HCT116 (cell line): Measurements from ENCODE around the gene CALM1. TPM values are rescaled to one million over a fixed set of nuclear protein-coding genes. Genes with fewer than 3 reads are reported as not detected.

Experiments
- ATAC-seq: fragments of 200-7000 bp; cut with Tn5 transposase; 2 replicates; pipeline ENCODE4 v1.9.1; 2020; ENCODE audit warnings: mild to moderate bottlenecking, moderate library complexity
- BruUV-seq: library from RNA; stranded (reverse); fragments of 400-500 nt; replicated peaks from 2 replicates; lab custom pipeline; 2021; lab: Mats Ljungman, UMichigan
- CTCF ChIA-PET: fragments of 300-600 bp; sonication (Branson Sonifier 250); formaldehyde crosslinking; loops from one replicate; lab custom pipeline; 2021; ENCODE audit warnings: antibody characterized with exemption; lab: Charles Lee
- POLR2A ChIA-PET: fragments of 300-600, 350-600 bp; sonication (Branson Sonifier 250); formaldehyde crosslinking; loops from one replicate; lab custom pipeline; 2021; ENCODE audit warnings: antibody characterized with exemption; lab: Charles Lee
- RAD21 ChIA-PET, 2 experiments: fragments of 300-600 bp; sonication (Branson Sonifier 250); formaldehyde crosslinking; loops; one replicate each; lab custom pipeline; 2023; ENCODE audit warnings: low total read pairs in 2 of 2; ENCODE audit not compliant: uncharacterized antibody in 2 of 2, unreplicated experiment in 2 of 2, low non-redundant PET in 1 of 2; lab: Charles Lee
- DNase-seq: peaks from one replicate; pipeline ENCODE4 v3.0.0-alpha.2; 2010; ENCODE audit warnings: low read depth, low spot score
- H2AFZ ChIP-seq: fragments of 200-600 bp; shearing (Covaris generic), sonication (generic); 2 replicates; pipeline ENCODE4 v1.6.1; 2017; ENCODE audit warnings: low read depth, mixed run types, mixed read lengths, antibody characterized with exemption, low read length; ENCODE audit not compliant: poor library complexity, severe bottlenecking
- H3K27ac ChIP-seq: 2 replicates; pipeline ENCODE4 v1.5.1; 2012; ENCODE audit warnings: low read depth, low read length
- H3K27me3 ChIP-seq: fragments of 200-600 bp; sonication (generic); 2 replicates; pipeline ENCODE4 v1.6.1; 2016; ENCODE audit warnings: mixed run types, low read length, mixed read lengths; ENCODE audit not compliant: insufficient read depth
- H3K36me3 ChIP-seq, 2 experiments: fragments of 200-500 bp in 1 of 2; fragments of 200-600 bp in 1 of 2; sonication (Bioruptor generic) in 1 of 2; sonication (generic) in 1 of 2; 2 replicates each; pipeline versions ENCODE4 v1.5.1 to v1.6.1; 2014 to 2016; ENCODE audit warnings: low read length in 2 of 2, inconsistent platforms in 1 of 2, mixed read lengths in 1 of 2, mixed run types in 1 of 2; ENCODE audit not compliant: insufficient read depth in 2 of 2, control insufficient read depth in 1 of 2
- H3K4me1 ChIP-seq, 2 experiments: fragments of 200-600 bp in 1 of 2; sonication (generic) in 1 of 2; 2 replicates each; pipeline versions ENCODE4 v1.5.1 to v1.6.1; 2012 to 2017; ENCODE audit warnings: low read length in 2 of 2, inconsistent platforms in 1 of 2, mild to moderate bottlenecking in 1 of 2, mixed read lengths in 1 of 2, mixed run types in 1 of 2, moderate library complexity in 1 of 2; ENCODE audit not compliant: insufficient read depth in 2 of 2, control insufficient read depth in 1 of 2
- H3K4me2 ChIP-seq: fragments of 200-600 bp; sonication (generic); 2 replicates; pipeline ENCODE4 v1.6.1; 2017; ENCODE audit warnings: mixed run types, low read length, mixed read lengths
- H3K4me3 ChIP-seq, 2 experiments: fragments of 200-600 bp in 1 of 2; sonication (generic) in 1 of 2; replicated peaks in 1 of 2; 2 replicates each; pipeline ENCODE4 v1.5.1; 2011 to 2016; ENCODE audit warnings: low read length in 2 of 2, control low read depth in 1 of 2, low read depth in 1 of 2, mild to moderate bottlenecking in 1 of 2, mixed read lengths in 1 of 2, mixed run types in 1 of 2
- H3K79me2 ChIP-seq: fragments of 200-600 bp; sonication (generic); 2 replicates; pipeline ENCODE4 v1.6.1; 2017; ENCODE audit warnings: mild to moderate bottlenecking, mixed run types, low read length, moderate library complexity, mixed read lengths; ENCODE audit not compliant: insufficient read depth
- H3K9ac ChIP-seq: fragments of 200-600 bp; sonication (generic); 2 replicates; pipeline ENCODE4 v1.6.1; 2016; ENCODE audit warnings: low read length, mixed read lengths
- H3K9me2 ChIP-seq: fragments of 200-600 bp; sonication (generic), shearing (Covaris generic); 2 replicates; pipeline ENCODE4 v1.6.1; 2017; ENCODE audit warnings: mixed run types, mild to moderate bottlenecking, moderate library complexity; ENCODE audit not compliant: insufficient read depth
- H3K9me3 ChIP-seq, 2 experiments: fragments of 200-500 bp in 1 of 2; fragments of 200-600 bp in 1 of 2; sonication (Bioruptor generic) in 1 of 2; sonication (generic) in 1 of 2; 2 replicates each; pipeline ENCODE4 v1.6.1; 2014 to 2017; ENCODE audit warnings: low read length in 2 of 2, mixed read lengths in 2 of 2, inconsistent platforms in 1 of 2, low read depth in 1 of 2, mild to moderate bottlenecking in 1 of 2, mixed run types in 1 of 2, moderate library complexity in 1 of 2; ENCODE audit not compliant: control insufficient read depth in 1 of 2, insufficient read depth in 1 of 2
- H4K20me1 ChIP-seq: fragments of 200-600 bp; sonication (generic), shearing (Covaris generic); 2 replicates; pipeline ENCODE4 v1.6.1; 2017; ENCODE audit warnings: mixed run types, mild to moderate bottlenecking, moderate library complexity; ENCODE audit not compliant: insufficient read depth
- CEBPB ChIP-seq: IDR thresholded peaks from 2 replicates; pipeline ENCODE4 v1.6.1; 2012; ENCODE audit warnings: low read depth
- EZH2 ChIP-seq: fragments of 200-600 bp; sonication (generic); IDR thresholded peaks from 2 replicates; pipeline ENCODE4 v1.6.1; 2017; ENCODE audit warnings: antibody characterized with exemption, mixed run types
- FOSL1 ChIP-seq: IDR thresholded peaks from 2 replicates; pipeline ENCODE4 v1.6.1; 2012; ENCODE audit warnings: low read depth
- MAX ChIP-seq: IDR thresholded peaks from 2 replicates; pipeline ENCODE4 v1.6.1; 2012
- SIN3A ChIP-seq: IDR thresholded peaks from 2 replicates; pipeline ENCODE4 v1.6.1; 2012; ENCODE audit warnings: low read depth
- SP1 ChIP-seq: IDR thresholded peaks from 2 replicates; pipeline ENCODE4 v1.6.1; 2012; ENCODE audit warnings: low read depth
- TCF7L2 ChIP-seq: IDR thresholded peaks from 2 replicates; pipeline ENCODE4 v1.7.0; 2011; ENCODE audit warnings: borderline replicate concordance, inconsistent platforms; ENCODE audit not compliant: insufficient read depth, insufficient read length; ENCODE audit errors: extremely low read depth
- YY1 ChIP-seq: IDR thresholded peaks from 2 replicates; pipeline ENCODE4 v1.6.1; 2011; ENCODE audit warnings: low read length, low read depth, moderate library complexity, mild to moderate bottlenecking; ENCODE audit not compliant: insufficient replicate concordance; ENCODE audit errors: extremely low read depth
- ZBTB33 ChIP-seq: IDR thresholded peaks from 2 replicates; pipeline ENCODE4 v1.6.1; 2011; ENCODE audit warnings: mild to moderate bottlenecking, low read length, moderate library complexity; ENCODE audit not compliant: insufficient replicate concordance; ENCODE audit errors: extremely low read depth
- intact Hi-C: fragments of 100-400 bp; cut with micrococcal nuclease; formaldehyde crosslinking; loops from 2 replicates; pipeline ENCODE4 v1.10.0; 2022
- total RNA-seq: library from RNA; stranded (reverse); gene quantifications from one replicate; pipeline ENCODE4 v1.2.1, GENCODE V29; 2021; ENCODE audit not compliant: unreplicated experiment

CALM1 gene
- total RNA-seq, 1 experiment from 2014 or later, result 261 TPM

DNA sequence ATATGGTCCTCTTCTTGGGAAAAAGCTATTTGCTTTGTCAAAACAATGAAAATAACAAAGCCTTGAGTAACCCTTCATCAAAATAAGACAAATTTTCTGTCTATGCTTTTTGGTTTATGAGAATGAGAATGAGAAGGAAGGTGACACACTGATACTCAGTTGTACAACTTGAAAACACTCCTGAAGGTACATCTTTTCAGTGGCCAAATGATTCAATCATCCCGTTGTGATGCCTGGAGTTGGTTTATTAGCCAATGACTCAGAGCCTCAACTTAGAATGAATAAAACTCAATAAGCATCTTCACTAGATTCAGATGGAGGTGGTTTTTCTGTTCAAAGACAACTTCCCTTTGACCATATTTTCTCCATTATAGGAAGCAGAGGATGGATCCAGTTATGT, 7.8 kb upstream of the CALM1 start:
- RAD21 ChIA-PET, result no interaction called here
- POLR2A ChIA-PET, result interaction anchor here (1.8 kb wide), 1 partner anchor 8 kb away, joined by 5 read pairs; the partner anchor contains the start of gene CALM1
- no peaks in the 10 kb centered on the region for H3K9me3 ChIP-seq
- no peak for DNase-seq
- peaks cover 0 to 11% of the 10 kb centered on the region in 2 experiments; a peak in 2 of 4 replicates for H3K4me1 ChIP-seq
- H3K4me2 ChIP-seq, result no peak overlapping the region
- TF ChIP-seq YY1 (no peak), MAX (no peak), FOSL1 (no peak), EZH2 (no peak), SP1 (no peak), TCF7L2 (no peak), SIN3A (no peak), ZBTB33 (no peak), CEBPB (no peak)
- no peak overlapping the region for H3K9ac ChIP-seq
- peak overlapping the region; percentile 24 for H2AFZ ChIP-seq
- no peaks in the 10 kb centered on the region for H3K79me2 ChIP-seq
- no peaks in the 10 kb centered on the region for H4K20me1 ChIP-seq
- no peak overlapping the region for H3K4me3 ChIP-seq
- H3K27me3 ChIP-seq, result no peaks in the 10 kb centered on the region
- no TSS peak for BruUV-seq
- no peak for ATAC-seq
- H3K27ac ChIP-seq, result no peak overlapping the region
- no peaks in the 10 kb centered on the region for H3K9me2 ChIP-seq
- intact Hi-C loops, result no loop called here
- CTCF ChIA-PET, result no interaction called here
- no peaks in the 10 kb centered on the region for H3K36me3 ChIP-seq
